ENCODE results near the gene CEP350.

CEP350 gene

GRCh38 chr1:180150982-180151381 is 196.4 kb downstream of the CEP350 start:
- Histone ChIP-seq H3K4me3 (no peak overlapping the region), H3K27ac (no peak overlapping the region)

- Histone ChIP-seq H3K4me3 (no peak overlapping the region), H3K27ac (no peak overlapping the region)
Measured at GRCh38 chr1:180151508-180151907, 196.9 kb downstream of the CEP350 start.

- no peak overlapping the region for H3K27ac ChIP-seq
- no peak overlapping the region for H3K4me3 ChIP-seq
Measured at GRCh38 chr1:180152588-180152987, 198.0 kb downstream of the CEP350 start.

DNA sequence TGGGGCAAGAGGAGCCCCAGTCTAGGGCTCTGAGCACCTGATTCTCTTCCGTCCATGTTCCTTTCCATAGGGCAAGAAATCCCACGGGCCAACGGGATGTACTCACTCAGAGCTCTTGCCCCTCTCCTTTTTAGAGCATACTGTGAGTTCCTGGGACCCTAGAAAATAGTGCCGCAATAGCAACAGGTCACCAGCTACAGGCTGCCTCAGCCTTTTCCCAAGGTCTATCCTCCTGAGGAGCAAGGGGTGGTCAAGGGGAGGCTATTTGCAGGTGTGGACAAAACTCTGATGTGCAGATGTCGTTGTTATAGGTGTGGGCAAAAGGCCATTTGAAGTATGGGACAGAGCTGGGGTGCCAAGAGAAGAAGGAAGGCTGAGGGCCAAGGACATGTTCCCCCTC is 198.4 kb downstream of the CEP350 start:
- H3K4me3 ChIP-seq: no peak overlapping the region
- no peak overlapping the region for H3K27ac ChIP-seq

GRCh38 chr1:180154003-180154324 is 199.4 kb downstream of the CEP350 start:
- H3K27ac ChIP-seq: peak overlapping the region; percentile 8 to 97 (median 91)
- peak overlapping the region; percentile 78 to 97 (median 90) for H3K4me3 ChIP-seq

DNA sequence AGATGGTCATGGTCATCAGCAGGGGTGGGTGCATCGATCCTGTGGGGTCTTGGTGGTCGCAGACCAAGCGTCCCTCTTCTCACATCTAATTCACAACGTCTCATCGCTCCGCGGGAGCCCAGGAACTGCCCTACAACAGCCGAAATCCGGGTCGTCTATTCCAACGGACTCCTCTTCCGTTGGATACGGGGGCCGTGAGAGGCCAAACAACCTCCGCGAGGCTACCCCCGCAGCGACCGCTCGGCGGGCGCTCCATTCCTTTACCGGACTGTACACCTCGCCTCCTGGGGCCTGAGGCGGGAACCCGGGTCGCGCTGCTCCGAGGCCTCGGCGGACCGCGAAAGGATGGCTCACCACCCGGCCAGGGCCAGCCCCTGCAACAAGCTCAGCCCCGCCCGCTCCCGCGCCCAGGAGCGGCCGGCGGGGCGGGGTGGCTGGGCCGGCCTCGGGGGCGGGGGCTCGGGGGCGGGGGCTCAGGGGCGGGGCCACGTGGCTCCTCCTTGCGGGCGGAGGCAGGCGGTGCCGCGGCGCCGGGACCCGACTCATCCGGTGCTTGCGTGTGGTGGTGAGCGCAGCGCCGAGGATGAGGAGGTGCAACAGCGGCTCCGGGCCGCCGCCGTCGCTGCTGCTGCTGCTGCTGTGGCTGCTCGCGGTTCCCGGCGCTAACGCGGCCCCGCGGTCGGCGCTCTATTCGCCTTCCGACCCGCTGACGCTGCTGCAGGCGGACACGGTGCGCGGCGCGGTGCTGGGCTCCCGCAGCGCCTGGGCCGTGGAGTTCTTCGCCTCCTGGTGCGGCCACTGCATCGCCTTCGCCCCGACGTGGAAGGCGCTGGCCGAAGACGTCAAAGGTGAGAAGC is 199.9 kb downstream of the CEP350 start, which contains the start of gene QSOX1:
Gene QSOX1, plus strand, starts transcription at position 545 of the 857 bp plus-strand sequence. Its CDS starts 39 bp downstream, at position 584.
- Histone ChIP-seq H3K27ac (peak within 1 kb of the TSS; percentile 67 to 97 (median 91)), H3K4me3 (peak within 1 kb of the TSS; percentile 78 to 97 (median 90))

DNA sequence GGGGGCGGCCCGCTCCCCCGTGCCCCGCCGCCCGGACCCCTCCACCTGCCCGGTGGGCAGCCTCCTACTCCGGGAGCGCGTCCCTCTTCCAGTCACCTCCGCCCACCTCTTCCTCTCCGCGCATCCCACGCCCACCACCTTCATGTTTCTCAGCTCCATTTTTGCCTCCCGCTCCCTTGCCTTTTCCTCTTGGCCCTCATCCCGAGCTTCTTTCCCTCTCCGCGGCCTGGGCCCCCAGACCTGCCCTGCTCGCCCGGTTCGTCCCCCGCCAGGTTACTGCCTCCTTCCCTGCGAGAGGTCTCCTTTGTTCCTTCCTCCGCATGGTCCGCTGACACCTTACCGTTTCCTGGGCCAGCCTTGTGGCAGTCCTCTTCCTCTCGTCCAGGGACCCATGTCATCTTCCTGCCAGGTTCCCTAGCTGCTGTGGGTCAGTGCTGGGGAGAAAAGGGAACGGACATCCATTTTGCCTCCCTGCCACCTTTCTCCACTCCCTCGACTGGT is 200.6 kb downstream of the CEP350 start:
- H3K4me3 ChIP-seq: peak overlapping the region; percentile 78 to 97 (median 90)
- H3K27ac ChIP-seq: peak overlapping the region; percentile 67 to 97 (median 89)

DNA sequence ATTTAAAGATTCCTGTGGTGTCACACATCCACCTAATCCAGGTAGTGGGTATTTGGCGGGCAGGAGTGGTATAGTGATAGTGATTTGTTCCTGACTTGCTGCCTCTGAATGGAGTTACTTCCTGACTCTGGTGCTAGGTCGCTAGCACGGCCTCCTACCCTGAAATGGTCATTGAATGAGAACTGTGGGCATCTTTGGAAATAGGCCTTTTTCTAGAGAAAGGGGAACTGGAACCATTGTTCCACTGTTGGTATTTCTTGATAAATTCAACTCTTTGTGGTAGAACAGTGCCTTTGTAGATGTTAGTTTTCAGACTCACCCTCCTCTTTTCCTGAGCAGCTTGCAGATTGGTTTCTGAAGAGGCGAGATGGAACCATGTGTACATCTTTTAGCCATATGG is 201.6 kb downstream of the CEP350 start:
- peak overlapping the region in 3 of 7 experiments; percentile 90 to 97 (median 94) for H3K4me3 ChIP-seq
- peak overlapping the region in 6 of 21 experiments; percentile 5 to 94 (median 38) for H3K27ac ChIP-seq

- Histone ChIP-seq H3K4me3 (peak overlapping the region in 1 of 7 experiments; percentile 90), H3K27ac (peak overlapping the region in 5 of 21 experiments; percentile 5 to 94 (median 32))
Measured at GRCh38 chr1:180156631-180157091, 202.1 kb downstream of the CEP350 start.

DNA sequence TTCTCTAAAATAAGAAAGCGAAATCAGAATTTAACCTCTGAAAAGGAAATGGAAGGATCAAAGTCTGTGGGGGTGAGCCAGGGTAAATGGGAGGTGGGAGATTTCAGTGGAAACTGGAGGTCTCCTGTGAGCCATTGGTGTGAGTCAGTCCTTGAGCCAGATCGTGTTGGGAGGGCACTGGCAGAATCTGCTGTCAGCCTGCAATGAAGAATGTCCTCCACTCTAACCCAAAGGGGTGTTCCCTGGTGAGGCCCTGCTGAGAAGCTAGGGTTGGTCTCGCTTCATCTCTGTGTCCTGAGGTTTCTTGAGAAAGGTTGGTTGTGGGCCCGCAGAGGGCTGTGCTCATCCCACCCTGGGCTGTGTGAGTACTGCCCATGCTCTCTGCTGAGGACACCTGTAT is 202.5 kb downstream of the CEP350 start:
- H3K4me3 ChIP-seq: no peak overlapping the region
- peak overlapping the region in 2 of 21 experiments; percentile 39 to 94 for H3K27ac ChIP-seq

GRCh38 chr1:180157576-180158057 is 203.0 kb downstream of the CEP350 start:
- Histone ChIP-seq H3K4me3 (no peak overlapping the region), H3K27ac (peak overlapping the region in 1 of 21 experiments; percentile 94)

- Histone ChIP-seq H3K27ac (peak overlapping the region in 1 of 21 experiments; percentile 94), H3K4me3 (no peak overlapping the region)
Measured at GRCh38 chr1:180158149-180159147, 203.8 kb downstream of the CEP350 start.

DNA sequence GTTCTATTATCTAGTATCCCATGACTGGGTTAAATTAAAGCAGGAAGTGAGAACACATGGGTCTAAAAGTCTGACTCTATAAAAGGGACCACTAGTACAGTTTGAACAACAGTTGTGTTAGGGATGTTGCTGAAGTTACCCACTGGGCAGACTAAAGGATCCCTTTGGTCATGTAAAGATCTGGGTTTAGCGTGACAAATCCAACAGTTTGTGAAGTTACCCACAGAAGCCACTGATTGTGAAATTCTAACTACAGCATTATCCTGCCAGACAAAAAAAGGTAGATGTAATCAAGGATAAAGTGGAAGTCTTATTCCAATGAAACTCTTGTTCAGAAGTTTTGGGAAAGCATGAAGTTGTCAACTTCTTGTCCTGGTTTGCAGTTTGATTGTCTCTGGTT is 205.7 kb downstream of the CEP350 start:
- Histone ChIP-seq H3K4me3 (no peak overlapping the region), H3K27ac (no peak overlapping the region)

DNA sequence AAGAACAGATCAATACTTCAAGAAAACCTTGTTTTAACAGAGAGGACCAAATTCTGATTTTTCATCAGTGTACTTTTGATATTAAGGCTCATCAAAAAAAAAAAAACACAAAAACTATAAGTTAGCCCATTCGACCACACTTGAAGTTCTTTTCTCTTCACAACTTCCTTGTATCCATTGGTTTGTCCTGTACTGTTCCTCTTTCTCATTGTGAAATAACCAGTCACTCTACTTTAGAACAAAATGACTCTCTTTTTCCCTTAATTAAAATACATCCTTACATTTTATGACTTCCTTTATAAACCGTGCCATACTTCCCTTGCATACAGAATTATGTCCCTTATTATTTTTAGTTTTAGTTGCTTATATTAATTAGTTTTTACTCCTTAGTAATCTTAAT is 208.4 kb downstream of the CEP350 start:
- no peak overlapping the region for H3K27ac ChIP-seq
- no peak overlapping the region for H3K4me3 ChIP-seq
